T-helper 2 cell treated with Interferon-gamma antibody and Interleukin-4, amounts not matched to agents 100 ng/mL and 5 ng/mL, for 36 hours (primary cell): ENCODE measurements around the gene AKAP6. TPM values are rescaled to one million over a fixed set of nuclear protein-coding genes. Genes with fewer than 3 reads are reported as not detected.

Experiments used
- intact Hi-C: fragments of 100-400 bp; cut with micrococcal nuclease; formaldehyde crosslinking; loops from one replicate; pipeline ENCODE4 v1.15.1; 2023
- total RNA-seq: library from RNA; stranded (reverse); gene quantifications from 2 replicates; pipeline ENCODE4 v1.2.3, GENCODE V29; 2022

Gene AKAP6
- total RNA-seq, 1 donor from 2014 or later, result 1.4 TPM

DNA sequence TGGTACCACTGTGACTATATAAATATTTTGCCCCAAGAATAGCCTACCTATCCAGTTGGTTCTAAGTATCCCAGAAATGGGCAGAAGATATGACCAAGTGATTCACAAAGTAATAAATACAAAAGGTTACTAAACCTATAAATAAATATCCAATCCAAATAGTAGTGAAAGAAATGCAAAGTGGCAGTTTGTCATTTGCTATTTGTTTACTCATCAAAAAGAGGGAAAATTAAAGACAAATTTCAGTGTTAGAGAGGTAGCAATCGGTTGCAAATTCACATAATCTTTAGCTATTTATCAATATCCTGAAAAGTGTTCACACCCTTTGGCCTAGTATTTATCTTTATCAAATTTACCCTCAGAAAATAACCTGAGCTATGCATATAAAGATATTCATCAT is 473.2 kb downstream of the AKAP6 start:
- intact Hi-C loops, result no loop called here

DNA sequence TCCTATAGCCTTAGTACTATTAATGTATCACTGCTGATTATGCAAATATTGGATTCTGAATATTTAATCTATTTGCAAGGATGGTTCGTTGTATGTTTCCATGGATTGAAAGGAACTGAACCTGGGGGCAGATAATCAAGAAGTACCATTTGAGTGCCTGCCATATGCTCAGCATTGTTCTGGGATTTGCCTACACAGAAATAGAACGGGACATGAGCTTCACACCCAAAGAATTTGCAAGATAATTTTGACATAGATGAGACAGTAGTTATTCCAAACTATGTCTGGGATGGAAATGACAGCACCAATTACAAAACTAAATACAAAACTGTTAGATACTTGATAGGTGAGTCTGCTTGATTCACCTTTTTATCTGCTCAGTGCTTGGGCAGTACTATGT is 476.9 kb downstream of the AKAP6 start:
- intact Hi-C loops, result no loop called here

DNA sequence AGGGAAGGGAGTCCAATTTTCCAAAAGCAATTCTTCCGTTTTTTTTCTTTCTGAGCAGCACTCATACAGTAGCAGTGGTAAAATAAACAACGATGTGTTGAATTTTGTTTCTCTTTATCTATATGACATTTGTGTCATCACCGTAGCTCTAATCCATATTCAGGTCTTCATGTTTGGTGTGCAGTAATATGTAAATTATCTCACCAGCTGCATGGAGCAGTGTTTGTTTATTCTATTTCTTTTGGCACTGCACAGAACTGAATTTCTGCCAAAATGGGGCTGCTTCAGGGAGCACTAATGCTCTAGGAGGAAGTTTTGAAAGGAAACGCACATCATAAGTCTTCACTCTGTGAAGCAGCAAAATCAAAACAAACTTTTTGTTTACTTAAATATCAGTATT is 479.5 kb downstream of the AKAP6 start:
- intact Hi-C loops, result no loop called here

DNA sequence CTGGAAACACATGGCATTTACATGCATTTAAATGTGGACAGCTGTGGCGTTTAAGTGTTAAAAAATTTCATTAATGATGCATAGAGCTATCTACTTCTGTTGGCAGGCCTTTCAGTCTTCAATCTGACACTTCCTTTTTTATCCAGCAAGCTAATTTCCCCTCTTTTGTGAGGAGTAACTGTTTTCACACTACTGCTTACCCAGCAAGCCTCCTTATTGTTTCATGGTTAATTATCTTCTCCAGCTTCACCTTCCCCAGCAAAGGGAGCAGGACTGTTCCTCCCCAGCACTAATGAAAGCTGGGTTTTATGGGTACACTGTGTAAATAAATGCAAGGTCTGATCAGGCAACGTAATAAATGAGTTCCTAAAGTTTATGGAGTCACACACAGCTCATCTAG is 480.2 kb downstream of the AKAP6 start:
- intact Hi-C loops, result no loop called here

DNA sequence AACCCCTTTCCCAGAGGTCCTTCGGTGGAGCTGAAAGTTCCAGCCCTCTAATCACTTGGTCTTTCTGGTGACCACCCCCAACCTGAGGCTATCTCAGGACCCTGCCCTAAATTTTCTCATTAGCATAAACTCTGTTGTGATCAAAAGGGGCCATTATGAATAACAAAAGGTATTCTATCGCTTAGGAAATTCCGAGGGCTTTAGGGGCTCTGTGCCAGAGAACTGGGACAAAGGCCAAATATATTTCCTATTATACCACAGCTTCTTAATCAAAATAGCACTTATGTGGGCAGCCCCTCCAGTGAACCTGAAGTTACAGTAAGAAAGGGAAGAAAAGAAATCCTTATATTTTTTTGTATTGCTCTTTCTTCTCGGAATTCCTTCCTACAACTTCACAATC is 484.3 kb downstream of the AKAP6 start:
- intact Hi-C loops, result no loop called here

DNA sequence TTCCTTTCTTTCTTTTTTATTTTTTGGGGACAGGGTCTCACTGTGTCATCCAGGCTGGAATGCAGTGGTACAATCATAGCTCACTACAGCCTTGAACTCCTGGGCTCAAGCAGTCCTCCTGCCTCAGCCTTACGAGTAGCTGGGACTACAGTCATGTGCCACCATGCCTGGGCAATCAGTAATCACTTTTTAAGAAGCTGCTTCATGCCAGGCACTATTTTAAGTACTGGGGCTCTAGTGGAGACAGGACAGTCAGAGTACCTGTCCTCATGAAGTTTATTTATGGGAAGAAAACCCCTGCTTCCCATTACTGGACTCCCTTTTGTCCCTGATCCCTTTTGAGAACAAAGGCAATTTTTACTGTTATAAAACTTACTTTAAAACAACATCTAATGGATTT is 485.6 kb downstream of the AKAP6 start:
- intact Hi-C loops, result no loop called here

DNA sequence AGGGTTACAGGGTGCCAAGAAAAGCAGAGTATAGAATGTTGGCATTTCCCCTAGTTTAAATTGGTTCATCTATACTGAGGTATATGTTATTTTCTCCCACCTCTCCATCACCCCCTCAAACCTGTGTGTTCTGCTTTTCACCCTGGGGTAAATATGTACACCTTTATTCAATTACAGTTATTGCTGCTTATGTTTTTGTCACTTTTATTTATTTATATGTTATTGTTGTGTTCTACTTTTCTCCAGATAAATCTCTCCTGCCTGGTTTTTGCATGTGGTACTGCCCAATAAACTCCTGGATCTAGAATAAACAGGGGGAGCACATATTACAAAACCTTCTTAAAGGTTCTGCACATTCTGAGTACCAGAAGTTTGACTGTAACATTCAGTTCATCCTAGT is 487.5 kb downstream of the AKAP6 start:
- intact Hi-C loops, result no loop called here

DNA sequence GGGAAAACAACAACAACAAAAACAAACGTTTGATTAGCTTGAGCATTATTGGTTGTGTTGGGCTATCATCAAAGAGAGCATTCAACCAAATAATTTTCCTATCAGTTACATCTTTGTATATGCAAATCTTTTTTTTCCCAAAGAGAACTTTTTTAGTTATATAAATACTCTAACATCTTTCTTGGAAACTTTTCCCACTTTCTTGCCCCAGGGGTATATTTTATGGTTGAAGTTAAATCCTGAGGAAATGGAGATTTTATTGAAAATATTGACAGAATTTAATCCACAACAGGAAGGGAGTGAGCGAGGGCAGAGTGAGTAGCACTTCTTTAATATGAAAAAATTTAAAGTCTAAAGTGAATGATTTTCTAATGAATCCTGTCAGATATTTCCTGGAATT is 488.7 kb downstream of the AKAP6 start:
- intact Hi-C loops, result no loop called here

DNA sequence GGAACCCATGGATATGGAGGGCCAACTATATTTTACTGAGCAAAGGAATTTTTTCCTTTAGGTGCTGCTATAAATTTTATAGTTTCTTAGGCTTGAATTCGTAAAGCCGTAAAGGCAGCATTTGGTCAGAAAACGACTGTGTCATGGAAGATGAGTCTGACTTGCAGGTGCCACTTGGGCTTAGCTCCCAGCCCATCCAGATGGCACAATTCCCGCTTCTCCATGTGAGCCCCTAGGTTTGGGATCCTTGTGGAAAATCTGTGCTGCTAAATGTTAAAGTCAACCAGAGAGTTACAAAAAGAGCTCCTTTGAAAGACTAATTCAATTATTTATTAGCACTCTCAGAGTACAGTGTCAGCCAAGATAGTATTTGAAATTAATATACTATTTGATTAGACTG is 489.5 kb downstream of the AKAP6 start:
- intact Hi-C loops, result no loop called here

DNA sequence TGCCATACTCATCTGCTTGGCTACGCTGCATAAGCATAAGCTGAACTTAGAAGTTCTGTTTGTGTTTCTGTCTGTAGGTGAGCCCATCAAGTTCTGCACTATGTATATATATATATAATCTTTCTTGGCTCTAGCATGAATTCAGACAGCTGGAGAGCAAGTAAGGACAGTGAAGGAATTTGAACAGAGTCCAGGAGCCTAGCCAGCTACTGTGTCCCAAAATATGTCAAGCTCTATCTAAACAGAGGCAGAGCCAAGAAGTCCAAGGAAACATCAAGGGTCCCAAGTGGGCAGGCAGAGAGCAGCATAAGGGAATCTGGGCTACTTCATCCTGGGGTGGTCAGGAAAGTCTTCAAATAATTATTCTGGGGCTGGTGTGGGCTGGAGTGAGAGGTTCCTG is 491.1 kb downstream of the AKAP6 start:
- intact Hi-C loops, result no loop called here

DNA sequence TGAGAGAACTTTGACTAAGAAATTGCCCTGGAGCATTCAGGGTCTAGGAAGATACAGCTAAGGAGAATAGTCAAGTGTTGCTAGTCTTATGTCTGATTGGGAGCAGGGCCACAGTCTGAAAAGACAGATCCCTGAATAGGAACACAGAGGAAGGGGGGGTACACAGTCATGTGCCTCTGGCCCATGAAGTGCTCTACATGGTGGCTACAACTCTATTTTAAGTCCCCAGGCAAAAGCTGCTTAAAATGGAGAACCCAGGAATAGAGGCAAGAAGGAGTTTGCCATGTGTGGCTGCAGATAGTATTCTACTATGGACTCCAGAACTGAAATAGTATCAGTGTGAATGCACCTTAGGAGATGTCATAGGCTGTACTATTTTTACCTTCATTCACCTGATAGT is 491.6 kb downstream of the AKAP6 start:
- intact Hi-C loops, result no loop called here

DNA sequence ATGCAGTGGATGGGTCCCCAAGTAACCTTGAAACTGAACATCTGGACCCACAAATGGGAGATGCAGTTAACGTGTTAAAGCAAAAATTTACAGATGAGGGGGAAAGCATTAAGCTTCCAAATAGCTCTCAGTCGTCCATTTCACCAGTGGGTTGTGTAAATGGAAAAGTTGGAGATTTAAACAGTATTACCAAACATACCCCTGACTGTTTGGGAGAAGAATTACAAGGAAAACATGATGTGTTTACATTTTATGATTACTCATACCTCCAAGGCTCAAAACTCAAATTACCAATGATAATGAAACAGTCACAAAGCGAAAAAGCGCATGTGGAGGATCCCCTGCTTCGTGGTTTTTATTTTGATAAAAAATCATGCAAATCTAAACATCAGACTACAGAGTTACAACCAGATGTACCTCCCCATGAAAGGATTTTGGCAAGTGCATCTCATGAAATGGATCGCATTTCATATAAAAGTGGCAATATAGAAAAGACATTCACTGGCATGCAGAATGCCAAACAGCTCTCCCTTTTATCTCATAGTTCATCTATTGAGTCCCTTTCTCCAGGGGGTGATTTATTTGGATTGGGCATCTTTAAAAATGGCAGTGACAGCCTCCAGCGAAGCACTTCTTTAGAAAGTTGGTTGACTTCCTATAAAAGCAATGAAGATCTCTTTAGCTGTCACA is 493.0 kb downstream of the AKAP6 start:
- intact Hi-C loops, result no loop called here

DNA sequence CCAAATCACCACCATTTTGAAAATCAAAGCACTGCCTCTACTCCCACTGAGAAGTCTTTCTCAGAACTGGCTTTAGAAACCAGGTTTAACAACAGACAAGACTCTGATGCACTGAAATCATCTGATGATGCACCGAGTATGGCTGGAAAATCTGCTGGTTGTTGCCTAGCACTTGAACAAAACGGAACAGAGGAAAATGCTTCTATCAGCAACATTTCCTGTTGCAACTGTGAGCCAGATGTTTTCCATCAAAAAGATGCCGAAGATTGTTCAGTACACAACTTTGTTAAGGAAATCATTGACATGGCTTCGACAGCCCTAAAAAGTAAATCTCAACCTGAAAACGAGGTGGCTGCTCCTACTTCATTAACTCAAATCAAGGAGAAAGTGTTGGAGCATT is 494.6 kb downstream of the AKAP6 start:
- intact Hi-C loops, result no loop called here

DNA sequence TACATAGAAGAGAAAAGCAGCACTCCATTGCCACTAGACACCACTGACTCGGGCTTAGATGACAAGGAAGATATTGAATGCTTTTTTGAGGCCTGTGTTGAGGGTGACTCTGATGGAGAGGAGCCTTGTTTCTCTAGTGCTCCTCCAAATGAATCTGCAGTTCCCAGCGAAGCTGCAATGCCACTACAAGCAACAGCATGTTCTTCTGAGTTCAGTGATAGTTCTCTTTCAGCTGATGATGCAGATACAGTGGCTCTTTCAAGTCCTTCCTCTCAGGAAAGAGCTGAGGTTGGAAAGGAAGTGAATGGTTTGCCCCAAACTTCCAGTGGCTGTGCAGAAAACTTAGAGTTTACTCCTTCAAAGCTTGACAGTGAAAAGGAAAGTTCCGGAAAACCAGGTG is 495.1 kb downstream of the AKAP6 start:
- intact Hi-C loops, result no loop called here

DNA sequence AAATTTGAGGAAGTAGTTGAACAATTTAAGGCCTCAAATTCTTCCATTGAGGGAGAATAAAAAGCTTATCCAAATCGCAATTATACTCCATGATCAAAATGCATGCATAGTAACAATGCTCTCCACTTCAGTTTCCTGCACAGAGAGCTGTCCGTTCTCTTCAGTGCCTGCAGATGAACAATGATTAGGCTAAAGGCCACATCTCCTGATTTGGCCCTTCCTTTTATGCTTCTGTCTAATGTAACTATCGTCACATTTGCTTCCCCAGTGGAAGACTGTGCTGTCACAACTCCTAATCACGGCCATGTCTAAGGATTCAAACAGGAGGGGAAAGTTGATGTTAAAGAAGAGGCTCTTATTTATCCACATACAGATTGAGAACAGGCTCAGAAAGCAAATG is 496.0 kb downstream of the AKAP6 start:
- intact Hi-C loops, result no loop called here

DNA sequence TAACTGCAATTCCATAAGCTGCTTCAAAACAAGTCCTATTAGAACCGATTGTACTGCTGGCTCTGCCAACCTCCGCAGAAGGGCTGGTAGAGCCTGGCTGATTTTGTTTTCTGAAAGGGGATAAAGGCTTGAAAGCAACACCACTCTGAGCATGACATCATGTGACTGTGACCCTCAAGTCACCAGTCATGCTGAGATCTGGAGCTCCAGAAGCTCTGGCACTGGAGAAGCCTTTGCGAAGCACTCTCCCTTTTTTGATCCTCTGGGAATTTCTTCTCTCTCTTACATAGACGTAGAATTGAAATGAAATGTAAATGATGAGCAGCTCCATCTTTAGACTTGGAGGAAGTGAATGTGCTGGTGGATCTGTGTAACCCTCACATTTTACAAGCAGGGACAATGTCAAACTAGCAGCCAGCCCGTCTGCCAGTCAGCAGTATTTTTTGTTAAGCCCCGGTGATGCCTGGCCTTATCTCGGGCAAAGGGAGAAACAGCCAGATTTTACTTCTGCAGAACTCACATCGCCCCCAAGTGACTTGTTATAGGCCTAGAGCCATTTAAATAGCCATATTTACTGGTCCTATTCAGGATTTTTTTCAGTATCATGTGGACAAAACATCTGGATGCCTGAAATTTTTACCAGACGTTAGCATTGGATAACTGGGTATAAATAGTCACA is 497.4 kb downstream of the AKAP6 start:
- intact Hi-C loops, result no loop called here

DNA sequence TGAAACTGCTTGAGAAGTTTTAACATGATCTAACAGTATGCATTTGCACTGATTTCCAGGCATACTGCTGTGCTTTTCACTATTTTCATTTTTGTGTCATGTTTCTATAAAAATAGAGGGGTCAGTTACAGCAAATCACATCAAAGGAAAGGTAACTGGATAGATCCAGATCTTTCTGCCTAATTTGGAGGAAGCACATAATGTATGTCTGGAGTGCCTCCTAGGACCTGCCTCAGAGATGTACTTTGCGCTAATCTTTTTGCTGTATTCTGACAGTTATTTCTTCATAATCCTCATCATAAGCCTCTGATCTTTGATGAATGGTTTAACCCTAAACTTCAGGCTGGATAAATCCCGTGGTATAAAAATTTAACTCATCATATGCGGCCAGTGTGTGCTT is 498.4 kb downstream of the AKAP6 start:
- intact Hi-C loops, result no loop called here

DNA sequence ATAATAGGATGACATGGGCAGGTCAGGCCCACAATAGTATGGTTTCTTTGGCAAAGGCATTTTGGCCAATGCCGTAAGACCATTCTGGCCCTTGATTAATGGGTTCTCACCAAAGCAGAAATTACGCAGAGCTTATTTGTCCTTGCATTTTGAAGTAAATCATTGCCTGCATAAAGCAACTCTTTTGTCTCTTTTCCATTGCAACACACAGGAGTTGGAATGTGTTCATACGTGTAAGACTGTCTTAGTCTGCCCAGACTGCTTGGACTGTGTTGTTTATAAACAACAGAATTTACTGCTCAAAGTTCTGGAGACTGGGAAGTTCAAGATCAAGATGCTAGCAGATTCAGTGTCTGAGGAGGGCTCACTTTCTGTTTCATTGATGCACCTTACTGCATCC is 506.8 kb downstream of the AKAP6 start:
- intact Hi-C loops, result no loop called here

DNA sequence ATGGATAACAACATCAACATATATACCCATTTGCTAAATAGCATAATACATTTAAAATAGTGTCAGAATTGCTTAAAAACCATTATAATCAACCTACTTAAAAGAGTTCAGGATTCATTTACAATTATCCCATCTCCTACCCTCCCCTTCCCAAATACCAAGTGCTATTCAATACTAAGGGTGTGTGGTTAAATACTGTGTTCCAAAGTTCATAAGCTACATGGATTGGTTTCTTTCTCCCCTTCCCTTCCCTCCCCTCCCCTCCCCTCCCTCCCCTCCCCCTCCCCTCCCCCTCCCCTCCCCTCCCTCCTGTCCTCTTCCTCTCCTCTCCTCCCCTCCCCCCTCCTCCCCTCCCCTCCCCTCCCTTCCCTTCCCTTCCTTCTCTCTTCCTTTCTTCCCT is 512.6 kb downstream of the AKAP6 start:
- intact Hi-C loops, result no loop called here

DNA sequence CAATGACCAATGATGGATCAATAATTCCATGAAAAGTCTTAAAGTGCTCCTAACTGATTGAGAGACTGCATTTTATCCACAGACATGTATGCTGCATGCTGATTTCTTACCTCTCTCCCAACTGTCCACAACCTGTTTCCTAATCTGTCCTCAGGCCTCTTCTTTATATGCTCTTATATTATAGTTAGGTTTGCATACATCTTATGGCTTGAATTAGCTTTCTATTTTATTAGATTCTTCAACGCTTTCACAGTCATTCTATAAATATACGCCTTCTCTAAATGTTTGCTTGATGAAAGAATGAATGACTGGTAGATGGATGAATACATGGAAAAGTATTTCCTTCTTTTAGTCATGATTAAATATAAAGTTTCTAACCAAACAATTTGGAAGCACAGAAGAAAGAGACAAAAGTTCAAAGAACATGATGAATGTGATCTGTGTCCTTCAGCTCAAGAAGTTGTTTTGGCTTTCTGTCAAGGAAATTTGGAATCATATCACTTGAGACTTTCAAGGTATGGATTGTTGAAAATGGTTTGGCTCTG is 517.8 kb downstream of the AKAP6 start:
- intact Hi-C loops, result no loop called here

DNA sequence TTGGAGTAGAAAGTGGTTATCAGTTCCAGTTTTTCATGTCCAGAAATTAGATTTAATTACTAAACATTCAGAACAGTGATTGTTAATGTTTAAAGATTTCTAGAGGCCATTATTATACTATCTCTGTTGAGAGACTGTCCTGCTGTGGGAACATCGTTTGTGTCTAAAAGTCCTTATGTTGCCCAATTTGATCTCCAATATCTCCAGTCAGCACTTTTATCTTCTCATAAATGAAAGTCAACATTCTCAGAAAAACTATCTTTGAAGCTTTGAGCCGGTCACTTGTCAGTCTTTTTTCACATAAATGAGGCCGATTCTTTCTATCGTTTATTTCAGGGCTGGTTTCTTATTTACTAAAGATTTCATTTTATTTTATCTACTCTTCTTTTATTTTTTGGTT is 518.8 kb downstream of the AKAP6 start:
- intact Hi-C loops, result no loop called here

DNA sequence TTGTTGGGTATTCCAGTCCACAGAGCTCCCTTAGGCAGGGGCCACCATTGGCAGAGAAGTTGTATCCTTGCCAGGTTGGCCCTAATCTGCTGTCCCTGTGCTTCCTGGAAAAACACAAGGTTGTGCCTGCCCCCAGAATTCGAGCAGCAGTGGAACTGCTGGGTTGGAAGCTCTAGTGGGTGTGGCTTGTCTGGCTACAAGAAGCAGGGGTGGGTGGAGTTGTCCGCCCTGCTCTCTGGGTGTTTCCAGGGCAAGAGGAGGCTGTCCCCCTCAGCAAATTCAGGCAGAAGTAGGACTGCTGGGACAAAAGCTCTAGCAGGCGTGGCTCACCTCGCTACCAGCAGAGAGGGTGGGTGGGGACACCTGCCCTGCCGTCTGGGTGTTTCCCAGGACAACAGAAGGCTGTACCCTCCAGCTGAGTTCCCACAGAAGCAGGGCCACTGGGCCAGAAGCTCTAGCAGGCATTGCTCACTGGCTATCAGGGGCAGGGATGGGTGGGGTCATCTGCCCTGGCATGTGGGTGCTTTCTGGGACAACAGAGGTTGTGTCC is 536.8 kb downstream of the AKAP6 start:
- intact Hi-C loops, result no loop called here

DNA sequence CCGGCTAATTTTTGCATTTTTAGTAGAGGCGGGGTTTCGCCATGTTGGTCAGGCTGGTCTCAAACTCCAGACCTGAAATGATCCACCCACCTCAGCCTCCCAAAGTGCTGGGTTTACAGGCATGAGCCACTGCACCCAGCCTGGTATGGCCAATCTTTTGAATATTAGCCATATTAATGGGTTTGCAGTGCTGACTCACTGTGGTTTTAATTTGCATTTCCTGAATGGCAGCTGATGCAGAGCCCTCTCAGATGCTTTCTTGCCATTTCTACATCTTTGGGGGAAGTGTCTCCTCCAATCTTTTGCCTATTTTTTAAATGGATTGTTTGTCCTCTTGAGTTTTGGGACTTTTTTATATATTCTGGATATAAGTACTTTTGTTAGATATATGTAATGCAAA is 554.1 kb downstream of the AKAP6 start:
- intact Hi-C loops, result no loop called here
